Loucy (cell line): ENCODE results near the gene DUSP7.

Experiments
- H2AFZ ChIP-seq: fragments of 200-600 bp; sonication (generic); 2 replicates; pipeline ENCODE4 v1.6.0; 2016; ENCODE audit warnings: antibody characterized with exemption, mild to moderate bottlenecking, low read length, moderate library complexity
- H3F3A ChIP-seq: fragments of 200-600 bp; 2 replicates; pipeline ENCODE4 v1.6.0; 2016; ENCODE audit warnings: antibody characterized with exemption, low read depth, mild to moderate bottlenecking
- H3K27me3 ChIP-seq: fragments of 200-600 bp; sonication (generic); 2 replicates; pipeline ENCODE4 v1.6.1; 2014; ENCODE audit warnings: low read length, mild to moderate bottlenecking; ENCODE audit not compliant: insufficient read depth, poor library complexity, severe bottlenecking
- H3K36me3 ChIP-seq: fragments of 200-600 bp; sonication (generic); 2 replicates; pipeline ENCODE4 v1.6.1; 2016; ENCODE audit warnings: low read length; ENCODE audit not compliant: insufficient read depth
- H3K4me1 ChIP-seq: fragments of 200-600 bp; sonication (generic); 2 replicates; pipeline ENCODE4 v1.5.1; 2014; ENCODE audit warnings: low read length, mild to moderate bottlenecking; ENCODE audit not compliant: insufficient read depth, poor library complexity, severe bottlenecking
- H3K4me2 ChIP-seq: fragments of 200-600 bp; sonication (generic); 2 replicates; pipeline ENCODE4 v1.6.0; 2014; ENCODE audit warnings: antibody characterized with exemption, low read length, low read depth, mild to moderate bottlenecking; ENCODE audit not compliant: poor library complexity, severe bottlenecking
- H3K4me3 ChIP-seq: fragments of 200-600 bp; sonication (generic); 2 replicates; pipeline ENCODE4 v1.5.1; 2014; ENCODE audit warnings: low read length, mild to moderate bottlenecking, mixed read lengths; ENCODE audit not compliant: poor library complexity, severe bottlenecking
- H3K79me2 ChIP-seq: fragments of 200-600 bp; sonication (generic); 2 replicates; pipeline ENCODE4 v1.6.1; 2014; ENCODE audit warnings: low read length; ENCODE audit not compliant: insufficient read depth
- H3K9ac ChIP-seq: fragments of 200-600 bp; sonication (generic); 2 replicates; pipeline ENCODE4 v1.6.0; 2014; ENCODE audit warnings: mild to moderate bottlenecking, low read depth, low read length, moderate library complexity; ENCODE audit not compliant: poor library complexity, severe bottlenecking
- H3K9me2 ChIP-seq: fragments of 200-600 bp; sonication (generic); replicated peaks from 2 replicates; pipeline ENCODE4 v1.6.1; 2016; ENCODE audit warnings: low read depth, low read length, mixed read lengths
- H3K9me3 ChIP-seq: fragments of 200-600 bp; sonication (generic); 2 replicates; pipeline ENCODE4 v1.6.1; 2014; ENCODE audit warnings: mild to moderate bottlenecking, antibody characterized with exemption, low read length, low read depth; ENCODE audit not compliant: insufficient read depth
- H4K20me1 ChIP-seq: fragments of 200-600 bp; sonication (generic); 2 replicates; pipeline ENCODE4 v1.6.0; 2014; ENCODE audit warnings: antibody characterized with exemption, low read length, mild to moderate bottlenecking; ENCODE audit not compliant: insufficient read depth, poor library complexity, severe bottlenecking
- CTCF ChIP-seq: fragments of 200-600 bp; sonication (generic); conservative IDR thresholded peaks from 2 replicates; pipeline ENCODE4 v1.5.1; 2014; ENCODE audit warnings: mild to moderate bottlenecking, antibody characterized with exemption, low read length
- EZH2phosphoT487 ChIP-seq: fragments of 200-600 bp; IDR thresholded peaks from 2 replicates; pipeline ENCODE4 v1.6.1; 2018; ENCODE audit warnings: antibody characterized with exemption, mild to moderate bottlenecking, moderate library complexity, borderline replicate concordance

DUSP7 gene

GRCh38 chr3:52046902-52047239 is 9.5 kb downstream of the DUSP7 start:
- peaks cover 7% of the 10 kb centered on the region for H3K4me1 ChIP-seq
- H3K9me2 ChIP-seq: no peaks in the 10 kb centered on the region
- H3F3A ChIP-seq: no peaks in the 10 kb centered on the region
- H3K4me2 ChIP-seq: no peak overlapping the region
- peaks cover 36% of the 10 kb centered on the region for H3K36me3 ChIP-seq
- H3K9me3 ChIP-seq: no peaks in the 10 kb centered on the region
- TF ChIP-seq EZH2phosphoT487 (no peak), CTCF (no peak)
- H2AFZ ChIP-seq: no peak overlapping the region
- no peaks in the 10 kb centered on the region for H3K27me3 ChIP-seq
- H3K9ac ChIP-seq: no peak overlapping the region
- H3K4me3 ChIP-seq: no peak overlapping the region
- peaks cover 26% of the 10 kb centered on the region for H3K79me2 ChIP-seq
- peaks cover 7% of the 10 kb centered on the region for H4K20me1 ChIP-seq

DNA sequence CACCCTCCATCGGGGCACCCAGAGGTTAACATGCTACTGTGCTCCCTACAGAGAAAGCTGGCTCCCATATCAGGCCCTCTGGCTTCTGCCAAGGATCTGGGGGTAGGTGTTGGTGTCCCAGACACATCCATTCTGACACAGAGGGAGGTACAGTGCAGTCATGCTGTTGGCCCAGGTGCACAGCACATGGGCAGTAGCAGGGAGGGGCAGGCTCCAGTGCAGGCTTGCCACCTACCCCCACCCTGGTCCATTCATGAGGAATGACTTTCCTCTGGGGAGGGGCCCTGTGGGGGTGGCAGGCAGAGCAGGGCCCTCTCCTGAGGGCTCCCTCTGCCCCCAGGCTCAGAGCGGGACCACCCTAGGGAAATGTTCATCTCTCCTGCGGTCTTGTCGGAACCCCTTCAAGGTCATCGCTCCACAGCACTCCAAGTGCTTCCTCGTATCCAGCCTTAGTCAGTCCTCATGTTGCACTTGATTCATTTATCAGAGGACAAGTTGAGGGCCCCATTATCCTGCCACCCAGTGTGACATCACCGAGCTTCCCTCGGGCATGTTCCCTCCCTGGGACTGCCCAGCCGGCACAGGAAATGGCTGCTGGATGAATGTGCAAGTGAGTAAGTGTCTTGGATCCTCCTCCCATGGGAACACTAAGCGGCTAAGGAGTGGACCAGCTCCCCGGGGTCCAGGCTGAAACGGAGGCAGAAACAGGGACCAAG is 10.0 kb downstream of the DUSP7 start:
- Histone ChIP-seq H3K4me2 (no peak overlapping the region), H3K9me2 (no peaks in the 10 kb centered on the region), H3K79me2 (peaks cover 20% of the 10 kb centered on the region; the same call in 1 of the 2 replicates), H4K20me1 (peaks cover 2% of the 10 kb centered on the region), H3K27me3 (no peaks in the 10 kb centered on the region), H2AFZ (no peak overlapping the region), H3K4me3 (no peak overlapping the region), H3K36me3 (peaks cover 31% of the 10 kb centered on the region; the same call in 1 of the 2 replicates), H3F3A (no peaks in the 10 kb centered on the region), H3K9me3 (no peaks in the 10 kb centered on the region), H3K4me1 (peaks cover 4% of the 10 kb centered on the region), H3K9ac (no peak overlapping the region)
- TF ChIP-seq EZH2phosphoT487: no peak
- no peak for TF ChIP-seq CTCF

DNA sequence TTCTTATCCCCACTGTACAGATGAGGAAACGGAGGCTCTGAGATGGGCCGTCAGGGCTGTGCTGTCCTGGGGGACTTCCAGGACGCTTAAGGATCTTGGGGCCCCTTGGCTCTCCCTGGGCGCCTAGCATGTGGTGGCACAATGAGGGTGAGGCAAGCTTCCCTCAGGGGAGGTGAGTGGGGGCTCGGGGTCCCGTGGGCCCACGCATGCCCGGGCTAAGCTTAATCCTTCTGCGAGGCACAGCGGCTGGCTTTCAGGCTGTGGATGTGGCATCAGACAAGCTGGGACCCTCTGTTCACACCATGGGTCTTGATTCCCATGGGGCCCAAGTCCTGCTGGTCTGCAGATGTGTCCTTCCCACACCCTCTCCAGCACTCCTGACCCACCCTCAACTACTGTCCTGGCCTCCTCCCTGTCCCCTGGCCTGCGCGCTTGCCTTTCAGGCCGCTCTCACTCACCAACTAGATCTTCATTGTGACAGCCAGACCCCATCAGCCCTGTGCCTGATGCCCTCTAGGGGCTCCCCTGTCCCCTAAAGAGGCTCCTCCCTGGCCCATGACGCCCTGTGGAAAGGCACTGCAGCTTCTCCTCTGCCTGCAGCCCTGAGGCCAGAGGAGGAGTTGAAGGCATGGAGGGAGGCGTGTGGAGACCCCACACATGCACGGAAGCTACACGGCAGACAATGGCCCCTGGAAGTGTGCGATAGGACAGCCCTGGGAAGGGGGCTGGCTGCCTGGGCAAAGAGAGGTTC is 11.3 kb downstream of the DUSP7 start:
- no peaks in the 10 kb centered on the region for H3K27me3 ChIP-seq
- no peak overlapping the region for H2AFZ ChIP-seq
- no peak overlapping the region for H3K4me3 ChIP-seq
- H3K79me2 ChIP-seq: peaks cover 7% of the 10 kb centered on the region; the same call in 1 of the 2 replicates
- H3F3A ChIP-seq: no peaks in the 10 kb centered on the region
- no peak overlapping the region for H3K9ac ChIP-seq
- peaks cover 3% of the 10 kb centered on the region for H3K4me1 ChIP-seq
- H4K20me1 ChIP-seq: no peaks in the 10 kb centered on the region
- H3K9me2 ChIP-seq: no peaks in the 10 kb centered on the region
- peaks cover 18% of the 10 kb centered on the region; the same call in 1 of the 2 replicates for H3K36me3 ChIP-seq
- TF ChIP-seq EZH2phosphoT487: no peak
- no peak; the same call in 1 of the 2 replicates for TF ChIP-seq CTCF
- no peaks in the 10 kb centered on the region for H3K9me3 ChIP-seq
- H3K4me2 ChIP-seq: no peak overlapping the region
